HG02943 (cell line): ENCODE data around the gene ACOT9.
"Not testable (repeated sequence)": the region's sequence is repeated elsewhere in the genome, so short reads cannot be mapped to it uniquely, and the experiment has no call there.

ENCODE experiments used
- ATAC-seq: cut with Tn5 transposase; IDR thresholded peaks from one replicate; pipeline ENCODE4 v1.9.1; 2021; ENCODE audit warnings: mild to moderate bottlenecking, low read depth, moderate library complexity; ENCODE audit not compliant: unreplicated experiment

The ACOT9 gene, protein sequence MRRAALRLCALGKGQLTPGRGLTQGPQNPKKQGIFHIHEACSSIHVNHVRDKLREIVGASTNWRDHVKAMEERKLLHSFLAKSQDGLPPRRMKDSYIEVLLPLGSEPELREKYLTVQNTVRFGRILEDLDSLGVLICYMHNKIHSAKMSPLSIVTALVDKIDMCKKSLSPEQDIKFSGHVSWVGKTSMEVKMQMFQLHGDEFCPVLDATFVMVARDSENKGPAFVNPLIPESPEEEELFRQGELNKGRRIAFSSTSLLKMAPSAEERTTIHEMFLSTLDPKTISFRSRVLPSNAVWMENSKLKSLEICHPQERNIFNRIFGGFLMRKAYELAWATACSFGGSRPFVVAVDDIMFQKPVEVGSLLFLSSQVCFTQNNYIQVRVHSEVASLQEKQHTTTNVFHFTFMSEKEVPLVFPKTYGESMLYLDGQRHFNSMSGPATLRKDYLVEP

DNA sequence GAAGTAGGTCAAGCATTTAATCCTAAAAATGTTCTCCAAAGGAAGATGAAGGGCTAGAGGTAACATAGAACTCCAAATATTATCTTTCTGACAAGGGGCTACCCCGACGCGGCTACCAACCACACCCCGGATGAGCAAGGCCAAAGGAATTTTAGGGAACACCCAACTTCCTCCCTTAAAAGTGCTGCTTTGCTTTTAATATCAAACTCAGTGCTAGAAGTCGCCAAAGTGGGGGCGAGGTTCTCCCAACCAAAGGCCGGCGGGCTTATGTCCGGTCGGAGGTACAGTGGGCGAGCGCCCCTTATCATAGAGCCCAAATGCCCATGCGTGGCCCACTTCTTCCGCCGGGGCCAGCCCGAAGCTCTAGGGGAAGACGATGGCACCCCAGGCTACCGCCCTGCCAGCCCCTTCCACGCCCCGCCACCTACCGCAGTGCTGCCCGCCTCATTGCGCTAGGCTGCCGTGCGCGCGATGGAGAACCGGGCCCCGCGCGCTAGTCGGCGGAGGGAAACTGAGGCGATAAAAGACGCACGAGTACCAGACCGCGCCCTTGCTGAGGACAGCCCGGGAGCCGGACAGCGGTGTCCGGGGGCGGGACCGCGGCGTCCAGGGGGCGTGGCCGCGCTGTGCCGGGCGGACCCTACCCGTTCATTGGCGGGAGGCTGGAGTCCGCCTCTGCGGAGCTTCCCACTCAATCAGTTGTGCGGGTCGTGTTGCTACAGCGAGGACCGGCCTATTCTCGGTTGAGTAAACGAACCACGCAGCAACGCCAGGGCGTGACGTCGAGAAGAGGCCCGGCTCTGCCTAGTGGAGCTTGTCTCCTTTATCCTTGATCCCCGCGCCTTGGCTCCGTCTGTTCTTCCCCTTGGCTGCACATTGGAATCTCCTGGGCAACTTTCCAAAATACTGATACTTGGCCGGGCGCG lies at the start of gene ACOT9:
Gene ACOT9 (minus strand): TSS at position 580 of the 926 bp plus-strand sequence. CDS start 132 bp downstream, at position 448.
- peak; percentile 94 for ATAC-seq

DNA sequence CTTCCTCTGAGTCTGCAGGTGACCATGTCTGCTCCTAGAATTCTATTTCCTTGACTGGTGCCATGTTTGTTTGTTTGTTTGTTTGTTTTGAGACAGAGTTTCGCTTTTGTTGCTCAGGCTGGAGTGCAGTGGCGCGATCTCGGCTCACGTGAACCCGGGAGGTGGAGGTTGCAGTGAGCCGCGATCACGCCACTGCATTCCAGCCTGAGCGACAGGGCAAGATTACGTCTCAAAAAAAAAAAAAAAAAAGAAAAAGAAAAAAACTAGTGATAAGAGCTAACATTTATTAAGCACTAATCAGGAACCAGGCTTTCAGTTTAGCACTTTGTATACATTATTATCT lies 47.0 kb upstream of the ACOT9 start:
- no peak for ATAC-seq

GRCh38 chrX:23789386-23790154 lies 46.5 kb upstream of the ACOT9 start:
- ATAC-seq = no peak

DNA sequence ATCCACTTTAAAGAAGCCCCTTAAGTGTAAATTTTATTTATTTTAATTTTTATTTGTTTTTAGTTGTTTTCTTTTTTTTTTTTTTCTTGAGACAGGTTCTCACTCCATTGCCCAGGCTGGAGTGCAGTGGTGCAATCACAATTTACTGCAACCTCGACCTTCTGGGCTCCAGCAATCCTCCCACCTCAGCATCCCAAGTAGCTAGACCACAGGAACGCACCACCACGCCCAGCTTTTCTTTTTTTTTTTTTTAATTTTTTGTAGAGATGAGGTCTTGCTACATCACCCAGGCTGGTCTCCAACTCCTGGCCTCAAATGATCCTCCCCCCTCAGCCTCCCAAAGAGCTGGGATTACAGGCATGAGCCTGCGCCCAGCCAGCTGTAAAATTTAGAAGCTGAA lies 45.9 kb upstream of the ACOT9 start:
- no peak for ATAC-seq

DNA sequence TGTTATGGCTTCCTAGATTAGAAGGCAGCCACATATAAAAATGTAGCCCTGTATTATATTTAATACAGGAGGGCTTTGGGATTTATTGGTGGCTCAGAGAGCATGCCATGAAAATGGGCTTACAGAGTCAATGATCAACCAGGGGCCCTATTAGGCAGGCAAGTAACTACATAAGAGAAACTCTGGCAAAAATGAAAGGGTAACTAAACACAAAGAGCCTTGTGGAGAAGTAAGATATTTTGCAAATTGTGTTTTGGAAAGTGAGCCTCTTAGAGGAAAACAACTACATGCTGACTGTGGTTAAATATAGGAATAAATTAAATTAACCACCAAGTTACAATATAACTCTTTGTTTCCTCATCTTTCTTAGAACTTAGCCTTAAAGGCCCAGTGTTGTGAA lies 45.4 kb upstream of the ACOT9 start:
- ATAC-seq = no peak

DNA sequence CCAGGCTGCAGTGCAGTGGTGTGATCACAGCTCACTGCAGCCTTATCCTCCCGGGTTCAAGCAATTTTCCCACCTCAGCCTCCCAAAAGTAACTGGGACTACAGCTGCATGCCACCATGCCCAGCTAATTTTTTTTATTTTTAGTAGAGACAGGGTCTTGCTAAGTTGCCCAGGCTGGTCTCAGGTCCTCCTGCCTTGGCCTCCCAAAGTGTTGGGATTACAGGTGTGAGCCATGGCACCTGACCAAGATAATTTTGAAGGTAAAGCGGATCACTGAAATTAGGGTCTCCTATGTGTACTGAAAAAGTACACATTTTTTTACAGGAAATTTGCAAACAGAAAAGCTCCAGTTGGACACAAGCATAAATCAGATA lies 44.7 kb upstream of the ACOT9 start:
- ATAC-seq = no peak

DNA sequence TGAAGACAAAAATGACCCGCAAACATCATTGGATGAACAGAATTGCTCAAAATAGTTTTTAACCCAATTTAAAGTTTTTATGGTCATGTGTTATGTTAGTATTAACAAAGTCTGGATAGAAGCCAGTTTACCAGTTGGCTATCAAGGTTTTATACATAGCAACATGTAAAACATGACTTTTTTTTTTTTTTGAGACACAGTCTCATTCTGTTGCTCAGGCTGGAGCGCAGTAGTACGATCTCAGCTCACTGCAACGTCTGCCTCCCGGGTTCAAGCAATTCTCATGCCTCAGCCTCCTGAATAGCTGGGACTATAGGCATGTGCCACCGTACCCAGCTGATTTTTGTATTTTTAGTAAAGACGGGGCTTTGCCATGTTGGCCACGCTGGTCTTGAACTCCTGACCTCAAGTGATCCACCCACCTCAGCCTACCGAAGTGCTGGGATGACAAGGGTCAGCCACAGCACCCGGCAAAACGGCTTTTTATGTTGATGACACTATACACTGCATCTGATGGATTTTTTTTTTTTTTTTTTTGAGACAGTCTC lies 43.3 kb upstream of the ACOT9 start:
- ATAC-seq = no peak

- no peak for ATAC-seq
Measured at GRCh38 chrX:23785580-23785979, 42.5 kb upstream of the ACOT9 start.

DNA sequence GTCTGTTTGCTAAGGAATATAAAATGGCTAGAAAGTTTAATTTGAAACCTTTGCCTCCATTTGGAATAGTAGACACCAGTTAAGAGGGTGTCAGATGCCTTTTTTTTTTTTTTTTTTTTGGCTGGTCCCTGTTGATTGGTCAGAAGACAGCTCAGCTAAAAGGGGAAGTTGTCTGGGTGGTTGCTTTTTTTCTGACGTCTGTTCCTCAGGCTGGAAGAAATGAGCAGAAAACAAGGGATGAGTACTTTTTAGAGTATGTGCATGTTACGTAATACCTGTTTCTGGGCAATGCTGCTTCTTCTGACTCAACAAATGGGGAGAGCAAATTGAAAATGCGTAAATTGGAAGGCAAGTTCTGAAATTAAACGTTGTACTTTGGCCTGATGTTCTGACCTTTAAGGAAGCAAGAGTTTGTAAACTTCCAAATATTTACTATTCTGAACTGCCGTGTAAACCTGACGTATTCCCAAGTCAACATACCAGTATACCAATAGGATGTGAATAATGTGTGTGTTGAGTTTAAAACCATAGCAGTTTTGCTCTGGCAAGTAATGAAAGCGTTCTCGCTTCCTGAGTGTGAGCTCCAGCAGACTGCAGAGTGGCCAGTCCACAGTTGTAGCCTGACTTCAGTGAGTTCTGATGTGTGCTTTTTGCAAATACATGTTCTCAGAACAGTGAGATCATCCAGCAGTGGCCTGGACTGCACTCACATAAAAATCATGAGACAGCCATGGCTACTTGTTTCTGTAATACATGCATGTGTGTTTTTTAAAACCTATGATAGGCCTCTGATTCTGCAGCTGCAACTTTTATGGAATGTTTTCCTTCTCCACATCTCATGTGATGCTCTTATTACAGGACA lies 41.6 kb upstream of the ACOT9 start:
- no peak for ATAC-seq

DNA sequence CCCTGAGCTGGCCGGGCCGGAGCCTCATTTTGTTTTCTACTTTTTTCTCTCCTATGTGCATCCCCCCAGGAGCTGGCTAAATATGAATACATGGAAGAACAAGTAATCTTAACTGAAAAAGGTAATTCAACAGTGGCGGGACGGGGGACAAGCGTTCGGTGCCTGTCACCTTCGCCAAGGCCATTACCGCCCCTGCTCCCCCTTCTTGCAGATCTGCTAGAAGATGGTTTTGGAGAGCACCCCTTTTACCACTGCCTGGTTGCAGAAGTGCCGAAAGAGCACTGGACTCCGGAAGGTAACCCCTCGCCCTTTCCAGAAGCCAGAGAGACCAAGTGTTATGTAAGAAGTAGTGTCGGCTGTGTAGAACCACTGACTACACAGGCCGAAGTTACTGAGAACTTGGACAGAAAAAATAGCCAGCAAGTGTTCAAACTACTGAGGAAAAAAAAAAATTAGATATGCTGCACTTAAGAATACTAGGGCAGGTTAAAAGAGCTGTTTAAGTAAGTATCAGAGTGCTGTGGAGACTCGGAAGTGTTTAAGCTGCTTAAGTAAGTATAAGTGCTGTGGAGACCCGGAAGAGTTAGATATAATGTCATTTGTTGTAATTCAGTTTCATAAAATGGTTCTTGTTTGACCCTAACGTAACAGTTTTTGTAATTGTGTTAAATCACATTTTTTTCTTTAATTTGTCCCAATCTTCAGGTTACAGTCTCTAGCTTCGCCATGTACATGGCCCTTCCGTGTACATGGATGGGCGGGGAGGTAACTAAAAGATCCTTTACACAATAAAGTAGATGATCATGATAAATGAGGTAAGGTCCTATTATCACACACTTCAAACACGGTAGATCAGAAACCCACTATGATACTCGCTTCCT lies 40.8 kb upstream of the ACOT9 start:
- ATAC-seq = no peak

GRCh38 chrX:23782863-23783588 lies 40.0 kb upstream of the ACOT9 start, which contains the start of gene SAT1:
SAT1 (plus strand) TSS chrX:23783173; CDS start chrX:23783352, 179 bp downstream.
- peak; percentile 72 for ATAC-seq

- no peak for ATAC-seq
Measured at GRCh38 chrX:23782455-23782854, 39.4 kb upstream of the ACOT9 start.

- no peak for ATAC-seq
Measured at GRCh38 chrX:23779025-23779424, 35.9 kb upstream of the ACOT9 start.

- no peak for ATAC-seq
Measured at GRCh38 chrX:23776363-23776762, 33.3 kb upstream of the ACOT9 start.

GRCh38 chrX:23773601-23774175 lies 30.6 kb upstream of the ACOT9 start:
- ATAC-seq = peak; percentile 84

DNA sequence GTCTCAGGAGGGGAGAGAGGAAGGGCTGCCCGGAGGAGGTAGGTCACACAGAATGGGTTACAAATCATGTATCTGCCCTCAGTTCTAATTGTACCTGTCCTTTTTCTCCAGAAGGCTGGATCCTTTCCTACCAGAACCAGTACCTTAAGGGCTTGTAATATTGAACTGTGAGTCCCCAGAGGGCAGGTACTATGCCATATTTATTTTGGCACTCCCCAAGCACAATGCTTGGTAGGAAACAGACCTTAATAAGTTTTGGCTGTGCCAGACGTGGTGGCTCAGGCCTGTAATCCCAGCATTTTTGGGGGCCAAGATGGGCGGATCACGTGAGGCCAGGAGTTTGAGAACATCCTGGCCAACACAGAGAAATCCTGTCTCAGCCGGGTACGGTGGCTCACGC lies 28.0 kb upstream of the ACOT9 start:
- not testable (repeated sequence) for ATAC-seq

GRCh38 chrX:23770142-23770541 lies 27.1 kb upstream of the ACOT9 start:
- no peak for ATAC-seq
